ENCODE results near the gene ERO1B.

ERO1B gene

DNA sequence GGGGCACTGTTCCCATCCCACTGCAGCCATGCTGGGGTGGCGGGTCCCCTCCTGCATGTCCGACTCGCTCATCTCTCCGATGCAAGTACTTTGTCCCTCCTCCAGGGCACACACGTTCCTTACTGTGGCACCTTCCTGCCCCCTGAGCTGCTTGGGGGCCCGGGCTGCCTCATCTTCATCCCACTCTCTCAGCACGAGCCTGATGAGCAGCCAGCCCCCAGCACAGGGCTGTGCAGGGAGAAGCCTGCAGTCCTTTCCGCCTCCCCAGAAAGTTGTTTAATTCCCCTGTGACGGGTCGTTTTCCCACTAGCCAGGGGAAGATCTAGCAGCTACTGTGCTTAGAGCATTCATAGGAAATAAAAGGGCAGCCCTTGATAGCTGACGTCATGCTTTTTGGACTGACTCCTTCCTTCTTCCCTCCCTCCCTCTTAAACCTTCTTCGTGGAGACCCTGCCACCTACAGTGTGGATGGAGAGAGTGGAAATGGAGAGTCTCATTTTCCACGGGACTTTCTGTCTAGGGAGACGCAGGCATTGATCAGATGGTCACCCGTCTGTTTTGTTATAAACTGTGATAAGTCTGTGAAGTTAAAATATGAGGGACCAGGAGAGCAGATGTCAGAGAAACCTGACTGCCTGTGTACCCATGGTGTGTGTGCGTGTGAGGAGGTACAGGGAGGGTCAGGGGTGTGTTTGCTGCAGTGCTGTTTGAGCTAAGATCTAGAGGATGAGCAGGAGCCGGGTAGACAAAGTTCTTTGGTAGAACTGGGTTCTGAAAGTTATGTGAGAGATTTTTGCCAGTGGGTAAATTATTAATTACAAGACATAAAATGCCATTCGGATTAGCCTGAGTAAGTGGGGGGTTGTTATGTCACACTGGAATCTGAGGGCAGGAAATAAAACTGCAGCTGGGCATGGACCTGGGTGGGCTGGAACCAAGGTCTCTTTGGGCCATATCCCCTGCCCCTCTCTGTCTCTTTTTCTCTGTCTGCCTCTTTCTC, 105.1 kb downstream of the ERO1B start:
- Histone ChIP-seq H3K4me3 (ENCODE audit: insufficient read depth, low read length, poor library complexity, severe bottlenecking) (no peak overlapping the region), H4K20me1 (ENCODE audit: low read depth, low read length) (no peaks in the 10 kb centered on the region), H2AFZ (ENCODE audit: low read depth, low read length, severe bottlenecking) (no peak overlapping the region), H3K36me3 (ENCODE audit: low read length) (no peaks in the 10 kb centered on the region), H3K27ac (ENCODE audit: low read depth, low read length) (no peak overlapping the region), H3K4me2 (ENCODE audit: low read depth, low read length, poor library complexity, severe bottlenecking) (no peak overlapping the region), H3F3A (ENCODE audit: insufficient read depth) (no peaks in the 10 kb centered on the region), H3K9me2 (replicated peaks; ENCODE audit: insufficient read depth, low read length) (no peaks in the 10 kb centered on the region), H3K27me3 (ENCODE audit: low read length) (no peaks in the 10 kb centered on the region), H3K9ac (ENCODE audit: low read length) (no peak overlapping the region), H3K79me2 (ENCODE audit: insufficient read depth, low read length) (no peaks in the 10 kb centered on the region), H3K9me3 (ENCODE audit: insufficient read depth, low read length) (no peaks in the 10 kb centered on the region)
- TF ChIP-seq, protein P1, sequence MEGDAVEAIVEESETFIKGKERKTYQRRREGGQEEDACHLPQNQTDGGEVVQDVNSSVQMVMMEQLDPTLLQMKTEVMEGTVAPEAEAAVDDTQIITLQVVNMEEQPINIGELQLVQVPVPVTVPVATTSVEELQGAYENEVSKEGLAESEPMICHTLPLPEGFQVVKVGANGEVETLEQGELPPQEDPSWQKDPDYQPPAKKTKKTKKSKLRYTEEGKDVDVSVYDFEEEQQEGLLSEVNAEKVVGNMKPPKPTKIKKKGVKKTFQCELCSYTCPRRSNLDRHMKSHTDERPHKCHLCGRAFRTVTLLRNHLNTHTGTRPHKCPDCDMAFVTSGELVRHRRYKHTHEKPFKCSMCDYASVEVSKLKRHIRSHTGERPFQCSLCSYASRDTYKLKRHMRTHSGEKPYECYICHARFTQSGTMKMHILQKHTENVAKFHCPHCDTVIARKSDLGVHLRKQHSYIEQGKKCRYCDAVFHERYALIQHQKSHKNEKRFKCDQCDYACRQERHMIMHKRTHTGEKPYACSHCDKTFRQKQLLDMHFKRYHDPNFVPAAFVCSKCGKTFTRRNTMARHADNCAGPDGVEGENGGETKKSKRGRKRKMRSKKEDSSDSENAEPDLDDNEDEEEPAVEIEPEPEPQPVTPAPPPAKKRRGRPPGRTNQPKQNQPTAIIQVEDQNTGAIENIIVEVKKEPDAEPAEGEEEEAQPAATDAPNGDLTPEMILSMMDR (IDR thresholded peaks at IDR 0.05; ENCODE audit: insufficient read depth, low read length, poor library complexity, severe bottlenecking): no peak
- no peak for TF ChIP-seq EZH2phosphoT487 (conservative IDR thresholded peaks at IDR 0.05; ENCODE audit: low read length)

DNA sequence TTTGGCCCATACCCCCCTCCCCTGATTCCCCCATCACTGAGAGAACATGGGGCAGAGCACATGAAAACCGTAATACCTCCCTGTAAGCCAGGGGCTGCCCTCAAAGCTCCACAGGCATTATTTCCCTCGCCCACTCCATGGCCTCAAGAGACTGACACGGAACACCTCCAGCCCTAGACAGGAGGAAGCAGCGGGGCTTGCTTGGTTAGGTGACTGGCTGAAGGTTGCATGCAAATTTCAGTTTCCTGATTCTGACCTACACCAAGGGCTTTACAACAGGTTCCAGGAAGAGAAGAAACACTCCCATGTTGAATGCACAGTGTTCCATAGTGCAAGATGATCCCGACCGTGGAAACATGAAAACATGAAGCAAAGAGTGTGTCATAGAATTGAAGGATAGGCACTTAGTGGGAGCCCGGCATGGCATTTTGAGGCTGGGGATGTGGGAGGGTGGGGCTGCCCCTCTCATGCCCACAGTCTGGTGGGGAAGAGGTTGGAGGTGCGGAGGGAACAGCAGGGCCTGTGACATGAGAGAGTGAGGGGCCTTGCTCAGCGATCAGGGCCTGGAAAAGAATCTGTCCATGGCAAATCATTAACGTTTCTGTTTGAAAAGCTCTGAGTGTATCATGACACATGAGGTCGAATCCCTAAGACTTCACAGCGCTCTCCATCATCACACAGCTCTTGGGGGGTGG, 106.0 kb downstream of the ERO1B start:
- TF ChIP-seq EZH2phosphoT487 (conservative IDR thresholded peaks at IDR 0.05; ENCODE audit: low read length): no peak
- no peak overlapping the region for H3K4me3 ChIP-seq (ENCODE audit: insufficient read depth, low read length, poor library complexity, severe bottlenecking)
- no peak overlapping the region for H2AFZ ChIP-seq (ENCODE audit: low read depth, low read length, severe bottlenecking)
- H3K9me2 ChIP-seq (replicated peaks; ENCODE audit: insufficient read depth, low read length): no peaks in the 10 kb centered on the region
- no peaks in the 10 kb centered on the region for H3K36me3 ChIP-seq (ENCODE audit: low read length)
- no peak overlapping the region for H3K27ac ChIP-seq (ENCODE audit: low read depth, low read length)
- no peak overlapping the region for H3K4me2 ChIP-seq (ENCODE audit: low read depth, low read length, poor library complexity, severe bottlenecking)
- H4K20me1 ChIP-seq (ENCODE audit: low read depth, low read length): no peaks in the 10 kb centered on the region
- H3K9me3 ChIP-seq (ENCODE audit: insufficient read depth, low read length): no peaks in the 10 kb centered on the region
- H3K27me3 ChIP-seq (ENCODE audit: low read length): no peaks in the 10 kb centered on the region
- no peak overlapping the region for H3K9ac ChIP-seq (ENCODE audit: low read length)
- H3K79me2 ChIP-seq (ENCODE audit: insufficient read depth, low read length): no peaks in the 10 kb centered on the region
- no peaks in the 10 kb centered on the region for H3F3A ChIP-seq (ENCODE audit: insufficient read depth)

DNA sequence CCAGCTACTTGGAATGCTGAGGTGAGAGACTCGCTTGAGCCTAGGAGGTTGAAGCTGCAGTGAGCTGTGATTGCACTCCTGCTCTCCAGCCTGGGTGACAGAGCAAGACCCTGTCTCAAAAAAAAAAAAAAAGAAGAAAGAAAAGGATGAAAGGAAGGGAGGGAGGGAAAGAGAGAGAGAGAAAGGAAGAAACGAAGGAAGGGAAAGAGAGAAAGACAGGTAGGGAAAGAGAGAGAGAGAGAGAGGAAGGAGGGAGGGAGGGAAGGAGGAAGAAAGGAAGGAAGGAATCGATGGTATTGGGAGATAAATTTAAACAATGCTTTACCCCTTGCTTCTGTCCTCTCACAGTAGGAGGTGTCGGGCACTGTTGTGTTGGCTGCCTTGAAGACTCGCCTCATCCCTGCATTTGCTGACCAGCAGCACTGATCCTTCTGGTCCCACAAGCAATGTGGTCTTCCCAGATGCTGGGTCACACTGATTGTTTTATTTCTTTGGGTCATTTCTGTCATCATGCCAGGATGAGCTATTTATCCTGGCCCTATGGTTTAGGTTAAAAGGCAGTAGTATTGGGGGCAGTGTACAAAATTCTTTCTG, 108.5 kb downstream of the ERO1B start:
- Histone ChIP-seq H3K79me2 (ENCODE audit: insufficient read depth, low read length) (no peaks in the 10 kb centered on the region), H3K9ac (ENCODE audit: low read length) (no peak overlapping the region), H3F3A (ENCODE audit: insufficient read depth) (no peaks in the 10 kb centered on the region), H4K20me1 (ENCODE audit: low read depth, low read length) (no peaks in the 10 kb centered on the region), H2AFZ (ENCODE audit: low read depth, low read length, severe bottlenecking) (no peak overlapping the region), H3K4me3 (ENCODE audit: insufficient read depth, low read length, poor library complexity, severe bottlenecking) (no peak overlapping the region), H3K27me3 (ENCODE audit: low read length) (no peaks in the 10 kb centered on the region), H3K4me2 (ENCODE audit: low read depth, low read length, poor library complexity, severe bottlenecking) (no peak overlapping the region), H3K36me3 (ENCODE audit: low read length) (no peaks in the 10 kb centered on the region), H3K9me2 (replicated peaks; ENCODE audit: insufficient read depth, low read length) (no peaks in the 10 kb centered on the region), H3K9me3 (ENCODE audit: insufficient read depth, low read length) (no peaks in the 10 kb centered on the region), H3K27ac (ENCODE audit: low read depth, low read length) (no peak overlapping the region)
- no peak for TF ChIP-seq EZH2phosphoT487 (conservative IDR thresholded peaks at IDR 0.05; ENCODE audit: low read length)

DNA sequence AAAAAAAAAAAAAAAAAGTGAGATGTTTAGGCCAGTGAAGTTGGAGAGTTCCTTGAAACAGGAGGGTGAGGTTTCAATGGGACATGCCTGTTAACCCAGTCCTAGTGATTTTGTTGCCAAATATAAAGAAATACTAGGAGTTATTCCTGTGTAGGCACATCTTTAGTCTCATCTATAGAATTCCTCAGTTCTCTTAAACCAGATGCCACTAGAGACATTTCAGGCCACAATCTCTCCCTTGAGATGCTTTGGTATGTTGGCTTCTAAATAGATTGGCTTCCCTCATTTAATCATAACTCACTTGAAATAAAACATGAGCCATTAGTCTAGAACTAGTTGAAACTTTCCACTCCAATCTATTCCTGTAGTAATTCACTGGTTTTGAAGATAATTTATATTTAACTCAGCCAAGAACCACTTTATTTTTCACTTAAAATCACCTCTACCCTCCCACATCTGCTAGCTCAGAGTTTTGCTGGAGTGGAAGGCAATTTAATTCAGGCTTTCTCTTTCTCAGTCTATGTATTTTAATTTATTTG, 109.6 kb downstream of the ERO1B start:
- H2AFZ ChIP-seq (ENCODE audit: low read depth, low read length, severe bottlenecking): no peak overlapping the region
- H3K4me3 ChIP-seq (ENCODE audit: insufficient read depth, low read length, poor library complexity, severe bottlenecking): no peak overlapping the region
- no peaks in the 10 kb centered on the region for H3K79me2 ChIP-seq (ENCODE audit: insufficient read depth, low read length)
- no peaks in the 10 kb centered on the region for H3K27me3 ChIP-seq (ENCODE audit: low read length)
- H3K36me3 ChIP-seq (ENCODE audit: low read length): no peaks in the 10 kb centered on the region
- no peak overlapping the region for H3K27ac ChIP-seq (ENCODE audit: low read depth, low read length)
- TF ChIP-seq EZH2phosphoT487 (conservative IDR thresholded peaks at IDR 0.05; ENCODE audit: low read length): no peak
- no peak overlapping the region for H3K9ac ChIP-seq (ENCODE audit: low read length)
- H3K9me2 ChIP-seq (replicated peaks; ENCODE audit: insufficient read depth, low read length): no peaks in the 10 kb centered on the region
- H3K9me3 ChIP-seq (ENCODE audit: insufficient read depth, low read length): no peaks in the 10 kb centered on the region
- H3F3A ChIP-seq (ENCODE audit: insufficient read depth): no peaks in the 10 kb centered on the region
- no peaks in the 10 kb centered on the region for H4K20me1 ChIP-seq (ENCODE audit: low read depth, low read length)
- H3K4me2 ChIP-seq (ENCODE audit: low read depth, low read length, poor library complexity, severe bottlenecking): no peak overlapping the region
